Smooth muscle cell (in vitro differentiated cells): ENCODE results near the gene CRKL. TPM values are rescaled to one million over a fixed set of nuclear protein-coding genes. Genes with fewer than 3 reads are reported as not detected.

Experiments
- DNase-seq: peaks from one replicate; lab custom pipeline; 2025; ENCODE audit not compliant: unreplicated experiment; lab: John Stamatoyannopoulos, UW
- H2AFZ ChIP-seq: fragments of 200-600 bp; sonication (generic); 2 replicates; pipeline ENCODE4 v1.6.0; 2016; ENCODE audit warnings: antibody characterized with exemption, low read depth, mild to moderate bottlenecking
- H3F3A ChIP-seq: fragments of 200-600 bp; sonication (generic); 2 replicates; pipeline ENCODE4 v1.6.0; 2017; ENCODE audit warnings: antibody characterized with exemption, low read depth
- H3K27ac ChIP-seq: fragments of 200-600 bp; sonication (generic); 2 replicates; pipeline ENCODE4 v1.5.1; 2016; ENCODE audit warnings: low read depth, mild to moderate bottlenecking
- H3K27me3 ChIP-seq: fragments of 200-600 bp; sonication (generic); 2 replicates; pipeline ENCODE4 v1.6.1; 2016; ENCODE audit warnings: low read depth, mild to moderate bottlenecking
- H3K36me3 ChIP-seq: fragments of 200-600 bp; sonication (generic); 2 replicates; pipeline ENCODE4 v1.5.1; 2016; ENCODE audit warnings: low read depth
- H3K4me1 ChIP-seq: fragments of 200-600 bp; sonication (generic); 2 replicates; pipeline ENCODE4 v1.5.1; 2016; ENCODE audit warnings: low read depth
- H3K4me2 ChIP-seq: fragments of 200-600 bp; sonication (generic); 2 replicates; pipeline ENCODE4 v1.6.0; 2016; ENCODE audit warnings: mild to moderate bottlenecking
- H3K4me3 ChIP-seq: fragments of 200-600 bp; sonication (generic); 2 replicates; pipeline ENCODE4 v1.5.1; 2016; ENCODE audit warnings: mild to moderate bottlenecking
- H3K79me2 ChIP-seq: fragments of 200-600 bp; sonication (generic); 2 replicates; pipeline ENCODE4 v1.6.0; 2016; ENCODE audit warnings: low read depth, mild to moderate bottlenecking
- H3K9ac ChIP-seq: fragments of 200-600 bp; sonication (generic); 2 replicates; pipeline ENCODE4 v1.6.0; 2016; ENCODE audit warnings: low read depth
- H3K9me3 ChIP-seq: fragments of 200-600 bp; sonication (generic); replicated peaks from 2 replicates; pipeline ENCODE4 v1.5.1; 2016; ENCODE audit warnings: low read depth
- H4K20me1 ChIP-seq: fragments of 200-600 bp; sonication (generic); 2 replicates; pipeline ENCODE4 v1.6.0; 2016; ENCODE audit warnings: low read depth
- CTCF ChIP-seq: fragments of 200-600 bp; sonication (generic); IDR thresholded peaks from 2 replicates; pipeline ENCODE4 v1.5.1; 2017; ENCODE audit warnings: borderline replicate concordance, mild to moderate bottlenecking, antibody characterized with exemption; ENCODE audit not compliant: insufficient read depth, poor library complexity, severe bottlenecking
- whole genome bisulfite sequencing: methylation state at CpG from one replicate; pipeline ENCODE4 v1.1.7; 2016; ENCODE audit warnings: low lambda C conversion rate; 5-methylcytosine and 5-hydroxymethylcytosine counted together
- polyA plus RNA-seq: library from polyadenylated mRNA; unstranded; fragments of >200 nt; fragmentation: Nextera tagmentation; extraction: Ambion mirVana; gene quantifications from 2 replicates; pipeline ENCODE4 v1.2.1, GENCODE V29; 2016
- total RNA-seq: library from RNA; depleted of rRNA; stranded (reverse); fragments of >200 nt; gene quantifications from 2 replicates; pipeline ENCODE4 v1.2.3, GENCODE V29; 2014

Gene CRKL
- total and polyA plus RNA-seq, 2 experiments from 2014 or later = 26.6 to 40.9 TPM

- no peaks in the 10 kb centered on the region for H3F3A ChIP-seq
- no peak for TF ChIP-seq CTCF
- H3K9me3 ChIP-seq = no peaks in the 10 kb centered on the region
- no peaks in the 10 kb centered on the region for H3K79me2 ChIP-seq
- no peak overlapping the region for H3K4me3 ChIP-seq
- H3K4me2 ChIP-seq = no peak overlapping the region
- peaks cover 8% of the 10 kb centered on the region for H3K4me1 ChIP-seq
- DNase-seq = no peak
- H3K36me3 ChIP-seq = no peaks in the 10 kb centered on the region
- H2AFZ ChIP-seq = no peak overlapping the region
- H4K20me1 ChIP-seq = peaks cover 14% of the 10 kb centered on the region
- no peak overlapping the region for H3K27ac ChIP-seq
- 96% methylated on average over 20 of the region's 20 CpGs for WGBS
- H3K27me3 ChIP-seq = peaks cover 15% of the 10 kb centered on the region
- H3K9ac ChIP-seq = no peak overlapping the region
Measured at GRCh38 chr22:20959578-20960461, 42.6 kb downstream of the CRKL start.

- H3K4me2 ChIP-seq = no peak overlapping the region
Measured at GRCh38 chr22:20960609-20961008, 43.4 kb downstream of the CRKL start.

DNA sequence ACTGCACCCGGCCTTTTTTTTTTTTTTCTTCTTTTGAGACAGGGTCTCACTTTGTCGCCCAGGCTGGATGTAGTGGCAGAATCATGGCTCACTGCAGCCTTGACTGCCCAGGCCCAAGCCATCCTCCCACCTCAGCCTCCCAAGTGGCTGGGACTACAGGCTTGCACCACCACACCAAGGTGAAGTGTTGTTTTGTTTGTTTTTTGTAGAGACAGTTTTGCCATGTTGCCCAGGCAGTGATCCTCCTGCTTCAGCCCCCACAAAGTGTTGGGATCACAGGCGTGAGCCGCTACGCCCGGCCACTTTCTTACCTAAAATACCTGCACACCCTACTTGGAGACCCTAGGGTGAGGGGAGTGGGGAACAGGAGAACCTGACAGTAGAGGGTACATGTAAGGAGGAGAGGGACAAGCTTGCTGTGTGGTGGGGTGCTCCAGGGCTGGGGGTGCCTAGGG, 45.3 kb downstream of the CRKL start:
- no peak for TF ChIP-seq CTCF
- DNase-seq = no peak
- Histone ChIP-seq H3K79me2 (no peaks in the 10 kb centered on the region), H3K4me2 (no peak overlapping the region), H3K4me3 (no peak overlapping the region), H3K27me3 (peaks cover 28% of the 10 kb centered on the region), H3K9me3 (no peaks in the 10 kb centered on the region), H4K20me1 (no peaks in the 10 kb centered on the region), H3K9ac (no peak overlapping the region), H3K36me3 (no peaks in the 10 kb centered on the region), H3K4me1 (peaks cover 12% of the 10 kb centered on the region), H3K27ac (no peak overlapping the region), H3F3A (no peaks in the 10 kb centered on the region), H2AFZ (no peak overlapping the region)
- 98% methylated on average over 6 of the region's 6 CpGs for WGBS

More at GRCh38 chr22:20960609-20961008, 43.4 kb downstream of the CRKL start:
- H2AFZ ChIP-seq = no peak overlapping the region
- no peak overlapping the region for H3K9ac ChIP-seq
- no peak for TF ChIP-seq CTCF
- no peaks in the 10 kb centered on the region for H3K79me2 ChIP-seq
- H3F3A ChIP-seq = no peaks in the 10 kb centered on the region
- H3K36me3 ChIP-seq = no peaks in the 10 kb centered on the region
- peaks cover 12% of the 10 kb centered on the region for H4K20me1 ChIP-seq
- no peak for DNase-seq
- H3K4me1 ChIP-seq = peaks cover 11% of the 10 kb centered on the region
- WGBS = 93% methylated on average over 4 of the region's 4 CpGs
- no peak overlapping the region for H3K4me3 ChIP-seq
- H3K9me3 ChIP-seq = no peaks in the 10 kb centered on the region
- peaks cover 21% of the 10 kb centered on the region for H3K27me3 ChIP-seq
- H3K27ac ChIP-seq = no peak overlapping the region
